ENCODE data around the gene ACP4. TPM values are rescaled to one million over a fixed set of nuclear protein-coding genes. Genes with fewer than 3 reads are reported as not detected.
A peak's percentile ranks its signal among the peaks of the same experiment; 100 is the strongest.

ACP4 gene
- total and polyA plus RNA-seq, 3 donors from 2014 or later, result 0.43 to 4.0 (median 1.9) TPM

- H3K4me3 ChIP-seq, result no peak within 1 kb of the TSS
- no peaks in the 10 kb centered on the region for H3K27me3 ChIP-seq
- no peaks in the 10 kb centered on the region for H3K36me3 ChIP-seq (ENCODE audit: low read depth, missing control alignments)
- H3K9me3 ChIP-seq, result no peaks in the 10 kb centered on the region
- 53 to 66% methylated on average over 8 of the region's 8 CpGs for WGBS, 2 donors
- DNase-seq, result no peak
- peaks cover 4% of the 10 kb centered on the region for H3K4me1 ChIP-seq
- TF ChIP-seq POLR2A (IDR thresholded peaks at IDR 0.05), result no peak
- TF ChIP-seq CTCF (IDR thresholded peaks at IDR 0.05), result no peak
- no peak within 1 kb of the TSS for H3K27ac ChIP-seq
- intact Hi-C loops (cut with DNase I; ENCODE audit: low total_unique reads), result no loop called here
These were observed 43.0 kb downstream of the ACP4 start, which contains the start of gene KLK15 for GRCh38 chr19:50833117-50833801. TSS of gene KLK15 (minus strand) at chr19:50833574. CDS start at chr19:50831492, 2,082 bp downstream.

- WGBS, 2 donors, result 94 to 97% methylated on average over 6 of the region's 6 CpGs
- TF ChIP-seq POLR2A (IDR thresholded peaks at IDR 0.05) (no peak), CTCF (IDR thresholded peaks at IDR 0.05) (no peak)
- Histone ChIP-seq H3K36me3 (ENCODE audit: low read depth, missing control alignments) (no peaks in the 10 kb centered on the region), H3K27me3 (no peaks in the 10 kb centered on the region), H3K4me3 (no peak overlapping the region), H3K27ac (no peak overlapping the region), H3K9me3 (no peaks in the 10 kb centered on the region), H3K4me1 (peaks cover 4% of the 10 kb centered on the region)
- no peak for DNase-seq
- intact Hi-C loops (cut with DNase I; ENCODE audit: low total_unique reads), result no loop called here
These were observed 43.6 kb downstream of the ACP4 start for GRCh38 chr19:50833802-50834167.

- TF ChIP-seq POLR2A (IDR thresholded peaks at IDR 0.05), result no peak
- no peak for TF ChIP-seq CTCF (IDR thresholded peaks at IDR 0.05)
- H3K27ac ChIP-seq, result no peak overlapping the region
- intact Hi-C loops (cut with DNase I; ENCODE audit: low total_unique reads), result no loop called here
- no peaks in the 10 kb centered on the region for H3K27me3 ChIP-seq
- peak overlapping the region; percentile 51 to 55 for H3K4me3 ChIP-seq
- H3K4me1 ChIP-seq, result peaks cover 4% of the 10 kb centered on the region
- H3K9me3 ChIP-seq, result no peaks in the 10 kb centered on the region
- peak; percentile 28 for DNase-seq
- WGBS, 2 donors, result 24 to 27% methylated on average over 12 to 13 of the region's 13 CpGs
- H3K36me3 ChIP-seq (ENCODE audit: low read depth, missing control alignments), result no peaks in the 10 kb centered on the region
These were observed 45.0 kb downstream of the ACP4 start for GRCh38 chr19:50835103-50835784.

GRCh38 chr19:50835785-50836542 lies 45.7 kb downstream of the ACP4 start:
- Histone ChIP-seq H3K9me3 (no peaks in the 10 kb centered on the region), H3K27ac (no peak overlapping the region), H3K36me3 (ENCODE audit: low read depth, missing control alignments) (no peaks in the 10 kb centered on the region), H3K4me1 (peaks cover 4% of the 10 kb centered on the region), H3K4me3 (peak overlapping the region; percentile 51 to 55), H3K27me3 (no peaks in the 10 kb centered on the region)
- WGBS, 2 donors, result 1 to 2% methylated on average over 22 to 52 of the region's 67 CpGs
- DNase-seq, result peak; percentile 85
- intact Hi-C loops (cut with DNase I; ENCODE audit: low total_unique reads), result no loop called here
- no peak for TF ChIP-seq CTCF (IDR thresholded peaks at IDR 0.05)
- no peak for TF ChIP-seq POLR2A (IDR thresholded peaks at IDR 0.05)

Data from testis (tissue), 3 donors.